Stimulated activated naive CD8-positive, alpha-beta T cell treated with anti-CD3 and anti-CD28 coated beads, Interleukin-15, Interleukin-2, amounts not matched to agents 100 ng/mL and 50 ng/mL, for 24 hours (primary cell): ENCODE results near the gene KLHL40.

Experiments
- H3K27ac Mint-ChIP-seq: one replicate; pipeline ENCODE4 v1.8.0; 2021; ENCODE audit warnings: mild to moderate bottlenecking, mixed read lengths
- H3K27me3 Mint-ChIP-seq: one replicate; pipeline ENCODE4 v1.8.0; 2021; ENCODE audit warnings: mixed read lengths
- H3K36me3 Mint-ChIP-seq: one replicate; pipeline ENCODE4 v1.8.0; 2021; ENCODE audit warnings: low read depth, mixed read lengths
- H3K4me1 Mint-ChIP-seq: one replicate; pipeline ENCODE4 v1.8.0; 2021; ENCODE audit warnings: low read depth, mixed read lengths
- H3K4me3 Mint-ChIP-seq: one replicate; pipeline ENCODE4 v1.8.0; 2021; ENCODE audit warnings: mild to moderate bottlenecking, mixed read lengths
- H3K9me3 Mint-ChIP-seq: one replicate; pipeline ENCODE4 v1.8.0; 2021; ENCODE audit warnings: mixed read lengths

The KLHL40 gene

DNA sequence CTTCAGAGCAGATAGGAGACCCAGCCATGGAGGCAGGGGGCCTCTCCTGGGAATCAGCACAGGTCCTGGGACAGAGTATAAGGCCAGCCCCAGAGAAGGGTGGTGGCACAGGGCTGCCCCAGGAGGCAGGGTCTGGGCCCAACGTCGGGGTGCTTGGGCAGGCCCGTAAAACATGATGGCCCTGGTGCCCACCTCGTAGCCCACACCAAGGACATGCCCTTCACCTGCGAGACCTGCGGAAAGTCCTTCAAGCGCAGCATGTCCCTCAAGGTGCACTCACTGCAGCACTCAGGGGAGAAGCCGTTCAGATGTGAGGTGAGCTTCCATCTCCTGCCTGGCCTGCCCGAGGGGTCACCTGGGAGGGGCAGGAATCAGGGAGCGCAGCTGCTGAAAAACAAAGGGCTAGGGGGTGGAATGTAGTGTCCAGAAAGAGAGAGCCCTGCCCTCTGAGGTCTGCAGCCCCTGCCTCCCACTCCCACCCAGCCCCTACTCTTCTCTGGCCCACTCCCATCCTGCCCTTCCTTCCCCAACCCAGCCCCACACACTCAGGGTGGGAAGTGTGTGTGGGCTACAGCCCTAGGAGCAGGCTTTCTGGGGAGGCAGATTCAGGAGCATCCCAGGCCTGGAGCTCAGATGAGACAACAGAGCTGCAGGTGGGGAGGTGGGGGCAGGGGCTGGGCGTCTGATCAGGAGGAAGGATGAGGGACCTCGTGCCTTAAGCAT, 22.4 kb upstream of the KLHL40 start:
- H3K9me3 Mint-ChIP-seq: no peaks in the 10 kb centered on the region
- H3K27me3 Mint-ChIP-seq: no peaks in the 10 kb centered on the region
- H3K27ac Mint-ChIP-seq: no peak overlapping the region
- H3K36me3 Mint-ChIP-seq: no peaks in the 10 kb centered on the region
- no peaks in the 10 kb centered on the region for H3K4me1 Mint-ChIP-seq
- H3K4me3 Mint-ChIP-seq: no peak overlapping the region

- H3K36me3 Mint-ChIP-seq: no peaks in the 10 kb centered on the region
- H3K27ac Mint-ChIP-seq: no peak overlapping the region
- no peaks in the 10 kb centered on the region for H3K27me3 Mint-ChIP-seq
- H3K4me1 Mint-ChIP-seq: no peaks in the 10 kb centered on the region
- no peaks in the 10 kb centered on the region for H3K9me3 Mint-ChIP-seq
- no peak overlapping the region for H3K4me3 Mint-ChIP-seq
These were observed 21.5 kb upstream of the KLHL40 start for GRCh38 chr3:42663581-42664437.

DNA sequence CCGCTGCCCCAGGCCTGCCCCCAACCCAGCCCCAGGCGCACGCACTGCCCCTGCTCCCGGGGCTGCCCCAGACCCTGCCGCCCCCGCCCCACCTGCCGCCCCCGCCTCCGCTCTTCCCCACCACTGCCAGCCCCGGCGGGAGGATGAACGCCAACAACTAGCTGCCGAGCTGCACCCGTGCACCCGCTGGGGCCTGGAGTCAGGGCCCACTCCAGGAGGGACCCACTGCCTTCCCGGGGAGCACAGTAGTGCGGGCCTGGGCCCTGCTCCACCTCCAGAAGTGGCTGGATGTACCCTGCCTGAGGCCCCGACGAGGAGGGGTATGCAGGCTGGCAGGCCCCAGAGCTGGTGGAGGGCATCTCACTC, 20.9 kb upstream of the KLHL40 start:
- Mint-ChIP-seq H3K9me3 (no peaks in the 10 kb centered on the region), H3K36me3 (no peaks in the 10 kb centered on the region), H3K27me3 (no peaks in the 10 kb centered on the region), H3K27ac (no peak overlapping the region), H3K4me3 (no peak overlapping the region), H3K4me1 (no peaks in the 10 kb centered on the region)

DNA sequence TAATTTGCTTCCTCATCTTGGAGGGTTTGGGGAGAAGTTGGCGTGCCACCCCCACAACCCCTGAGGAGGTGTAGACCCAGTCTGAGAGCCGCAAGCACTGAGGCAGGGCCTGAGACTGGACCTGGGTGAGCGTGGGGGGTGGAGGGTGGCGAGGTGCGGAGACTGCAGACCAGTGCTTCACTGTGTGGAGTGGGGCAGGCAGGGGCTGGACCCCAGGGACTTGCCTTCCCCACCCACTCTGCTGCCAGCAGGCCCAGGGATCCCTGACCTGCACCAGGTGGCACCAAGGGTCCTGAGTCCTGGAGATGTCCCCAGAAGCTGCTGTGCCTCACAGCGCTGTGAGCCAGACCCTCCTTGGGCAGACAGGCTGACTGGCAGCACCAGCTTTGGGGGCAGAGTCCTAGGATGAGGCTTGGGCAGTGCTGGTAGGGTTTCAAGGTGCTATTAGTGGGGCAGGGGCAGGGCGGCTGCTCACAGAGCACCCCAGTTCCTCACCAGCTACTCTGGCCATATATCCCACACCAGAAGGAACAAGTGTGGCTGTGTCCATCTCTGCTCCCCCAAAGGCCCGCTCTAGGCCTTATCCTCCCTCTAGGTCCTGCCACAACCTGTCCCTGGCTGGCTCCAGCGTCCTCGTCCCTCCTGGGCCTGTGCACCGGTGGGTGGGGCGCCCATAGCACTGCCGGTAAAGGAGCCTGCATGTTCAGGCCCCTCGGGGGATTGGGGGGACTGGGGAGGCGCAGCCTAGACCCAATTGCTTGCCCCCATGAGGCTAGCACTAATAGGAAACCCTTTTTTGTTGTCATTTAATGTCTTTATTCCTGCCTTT, 20.1 kb upstream of the KLHL40 start:
- H3K27ac Mint-ChIP-seq: no peak overlapping the region
- H3K9me3 Mint-ChIP-seq: no peaks in the 10 kb centered on the region
- no peaks in the 10 kb centered on the region for H3K36me3 Mint-ChIP-seq
- H3K27me3 Mint-ChIP-seq: no peaks in the 10 kb centered on the region
- H3K4me1 Mint-ChIP-seq: no peaks in the 10 kb centered on the region
- no peak overlapping the region for H3K4me3 Mint-ChIP-seq

DNA sequence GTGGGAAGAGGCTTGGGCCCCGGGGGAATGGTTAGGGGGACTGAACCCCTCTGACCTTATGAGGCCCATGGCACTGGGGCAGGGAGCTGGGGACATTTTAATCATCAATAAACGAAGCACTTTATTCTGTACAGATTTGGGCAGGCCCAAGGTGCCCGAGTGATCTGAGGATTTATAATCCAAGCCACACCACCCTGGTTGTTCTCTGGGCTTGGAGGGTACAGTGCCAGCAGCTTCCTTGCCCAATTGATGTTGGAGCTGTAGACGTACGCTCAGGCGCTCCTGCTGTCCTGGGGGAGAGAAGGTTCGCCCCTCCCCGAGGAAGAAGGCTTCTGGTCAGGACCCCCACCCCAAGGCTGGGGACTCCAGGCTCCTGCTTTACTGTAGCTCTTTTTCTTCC, 19.3 kb upstream of the KLHL40 start:
- H3K27me3 Mint-ChIP-seq: no peaks in the 10 kb centered on the region
- H3K4me3 Mint-ChIP-seq: no peak overlapping the region
- H3K36me3 Mint-ChIP-seq: no peaks in the 10 kb centered on the region

DNA sequence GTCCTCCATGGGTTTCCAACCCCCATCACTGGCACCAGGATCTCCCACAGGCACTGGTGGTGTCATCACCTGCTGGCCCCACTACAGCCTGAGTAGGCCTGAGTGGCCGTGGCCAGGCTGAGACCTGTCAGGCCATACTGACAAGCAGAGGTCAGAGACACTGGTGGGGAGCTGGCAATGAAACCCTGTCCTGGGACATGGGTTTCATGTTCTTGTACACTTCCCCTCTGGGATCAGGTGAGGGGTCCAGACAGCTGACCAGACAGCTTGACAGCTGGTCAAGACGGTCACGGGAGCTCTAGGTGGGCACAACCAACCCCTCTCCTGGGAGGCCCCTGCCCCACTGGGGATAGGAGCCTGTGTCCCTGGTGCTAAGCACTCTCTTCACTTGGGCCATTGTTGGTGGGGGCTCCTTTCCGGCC, 18.7 kb upstream of the KLHL40 start:
- Mint-ChIP-seq H3K27ac (no peak overlapping the region), H3K27me3 (no peaks in the 10 kb centered on the region), H3K4me1 (no peaks in the 10 kb centered on the region), H3K4me3 (no peak overlapping the region), H3K36me3 (no peaks in the 10 kb centered on the region), H3K9me3 (no peaks in the 10 kb centered on the region)

More for the DNA sequence above, 19.3 kb upstream of the KLHL40 start:
- Mint-ChIP-seq H3K4me1 (no peaks in the 10 kb centered on the region), H3K27ac (no peak overlapping the region), H3K9me3 (no peaks in the 10 kb centered on the region)

DNA sequence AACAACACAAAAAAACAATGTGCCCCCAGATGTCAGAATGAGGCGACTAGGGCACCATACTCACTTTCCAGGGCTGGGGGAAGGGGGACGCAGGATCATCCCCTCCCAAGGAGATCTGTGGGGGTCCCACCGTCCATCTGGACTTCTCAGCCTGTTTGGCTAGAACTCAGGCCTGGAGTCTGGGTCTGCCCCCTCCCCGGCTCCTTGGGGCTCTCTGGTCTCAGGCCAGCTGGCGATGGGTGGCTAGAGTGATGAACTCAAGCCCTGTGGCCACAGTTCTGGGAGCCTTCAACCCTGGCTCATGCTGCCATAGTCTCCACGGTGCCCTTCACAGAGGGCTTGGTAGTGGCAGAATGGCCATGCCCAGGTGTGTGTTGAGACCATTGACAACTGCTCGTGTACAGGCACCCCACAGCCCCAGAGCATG, 18.2 kb upstream of the KLHL40 start:
- H3K4me3 Mint-ChIP-seq: no peak overlapping the region
- H3K36me3 Mint-ChIP-seq: no peaks in the 10 kb centered on the region
- H3K4me1 Mint-ChIP-seq: no peaks in the 10 kb centered on the region
- H3K9me3 Mint-ChIP-seq: no peaks in the 10 kb centered on the region
- no peaks in the 10 kb centered on the region for H3K27me3 Mint-ChIP-seq
- no peak overlapping the region for H3K27ac Mint-ChIP-seq

GRCh38 chr3:42667523-42668412, 17.6 kb upstream of the KLHL40 start:
- Mint-ChIP-seq H3K4me3 (no peak overlapping the region), H3K27ac (no peak overlapping the region), H3K4me1 (no peaks in the 10 kb centered on the region)

DNA sequence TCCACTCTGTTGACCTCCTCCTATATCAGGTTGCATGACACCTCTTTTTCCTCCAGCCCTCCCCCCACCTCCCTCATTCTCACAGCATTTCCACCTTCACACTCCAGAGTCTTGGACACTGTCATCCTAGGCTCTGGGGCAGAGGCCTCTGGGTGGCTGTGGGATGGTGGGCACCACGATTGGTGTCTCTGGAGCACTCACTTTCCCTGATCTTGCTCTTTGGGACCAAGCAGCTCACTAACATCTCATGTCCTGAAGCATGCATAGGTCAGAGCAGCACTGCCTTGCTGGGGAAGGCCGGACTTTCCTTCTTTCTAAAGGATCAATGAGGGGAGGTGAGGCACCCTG, 16.9 kb upstream of the KLHL40 start:
- H3K9me3 Mint-ChIP-seq: no peaks in the 10 kb centered on the region
- H3K27me3 Mint-ChIP-seq: no peaks in the 10 kb centered on the region
- no peak overlapping the region for H3K27ac Mint-ChIP-seq
- H3K4me3 Mint-ChIP-seq: no peak overlapping the region
- no peaks in the 10 kb centered on the region for H3K36me3 Mint-ChIP-seq
- no peaks in the 10 kb centered on the region for H3K4me1 Mint-ChIP-seq

More at GRCh38 chr3:42667523-42668412, 17.6 kb upstream of the KLHL40 start:
- Mint-ChIP-seq H3K36me3 (no peaks in the 10 kb centered on the region), H3K9me3 (no peaks in the 10 kb centered on the region), H3K27me3 (no peaks in the 10 kb centered on the region)

DNA sequence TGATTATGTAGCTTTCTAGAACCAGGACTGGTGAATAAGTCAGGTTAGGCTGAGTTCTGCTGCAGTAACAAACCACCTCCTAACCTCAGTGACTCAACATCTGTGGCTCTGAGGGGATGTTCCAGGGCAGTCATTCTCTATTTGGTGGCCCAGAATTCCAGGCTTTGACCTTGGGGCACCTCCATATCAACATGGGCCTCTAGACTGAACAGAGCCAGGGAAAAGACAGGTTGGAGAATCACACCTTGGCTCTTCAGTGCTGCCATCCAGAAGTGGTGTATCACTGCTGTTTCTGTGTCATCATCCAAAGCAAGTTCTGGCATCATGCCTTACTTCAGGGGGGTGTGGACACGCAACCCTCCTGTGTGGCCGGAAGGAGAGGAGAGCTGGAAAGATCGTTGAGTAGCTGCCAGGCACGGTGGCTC, 16.5 kb upstream of the KLHL40 start:
- Mint-ChIP-seq H3K4me3 (no peak overlapping the region), H3K36me3 (no peaks in the 10 kb centered on the region), H3K4me1 (no peaks in the 10 kb centered on the region), H3K9me3 (no peaks in the 10 kb centered on the region), H3K27ac (no peak overlapping the region), H3K27me3 (no peaks in the 10 kb centered on the region)

DNA sequence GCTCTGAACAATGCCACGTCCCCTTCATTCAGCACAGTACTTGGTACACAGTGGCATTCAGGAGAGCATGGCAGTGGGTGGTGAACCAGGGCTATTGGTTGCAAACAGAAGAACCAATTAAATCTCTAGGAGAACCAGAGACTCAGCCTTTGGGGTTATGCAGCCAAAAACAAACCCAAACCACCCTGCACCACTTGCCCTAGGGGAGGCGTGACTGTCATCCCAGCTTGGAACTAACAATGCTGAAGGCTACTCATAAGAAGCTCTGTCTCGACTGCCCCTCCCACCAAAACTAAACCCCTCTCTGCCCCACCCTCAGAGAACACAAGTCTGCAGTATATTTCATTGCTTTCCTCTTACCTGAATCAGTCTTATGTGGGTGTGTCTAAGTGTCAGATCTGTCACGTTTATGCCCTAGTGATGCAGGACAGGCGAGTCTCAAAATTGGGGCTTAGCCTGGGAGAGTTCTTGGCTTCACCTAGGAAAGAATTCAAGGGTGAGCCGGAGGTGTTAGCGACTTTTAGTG, 15.2 kb upstream of the KLHL40 start:
- Mint-ChIP-seq H3K4me1 (no peaks in the 10 kb centered on the region), H3K4me3 (no peak overlapping the region), H3K27me3 (no peaks in the 10 kb centered on the region), H3K9me3 (no peaks in the 10 kb centered on the region), H3K36me3 (no peaks in the 10 kb centered on the region), H3K27ac (no peak overlapping the region)

DNA sequence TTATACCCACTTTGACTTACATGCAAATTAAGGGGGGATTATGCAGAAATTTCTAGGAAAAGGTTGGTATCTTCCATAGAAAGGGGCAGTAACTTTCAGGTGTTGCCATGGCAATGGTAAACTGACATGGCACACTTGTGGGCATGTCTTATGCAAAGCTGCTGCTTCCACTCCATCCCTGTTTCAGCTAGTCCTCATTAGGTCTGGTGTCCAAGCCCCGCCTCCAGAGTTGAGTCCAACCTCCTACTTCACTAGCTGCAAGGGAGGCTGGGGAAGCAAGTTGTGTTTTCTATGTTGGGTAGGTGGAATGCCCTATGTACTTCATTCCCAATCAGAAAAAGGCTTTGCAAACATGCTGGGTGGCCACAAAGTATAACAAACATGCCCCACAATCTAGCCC, 14.7 kb upstream of the KLHL40 start:
- Mint-ChIP-seq H3K27me3 (no peaks in the 10 kb centered on the region), H3K4me3 (no peak overlapping the region), H3K9me3 (no peaks in the 10 kb centered on the region), H3K36me3 (no peaks in the 10 kb centered on the region), H3K27ac (no peak overlapping the region), H3K4me1 (no peaks in the 10 kb centered on the region)

DNA sequence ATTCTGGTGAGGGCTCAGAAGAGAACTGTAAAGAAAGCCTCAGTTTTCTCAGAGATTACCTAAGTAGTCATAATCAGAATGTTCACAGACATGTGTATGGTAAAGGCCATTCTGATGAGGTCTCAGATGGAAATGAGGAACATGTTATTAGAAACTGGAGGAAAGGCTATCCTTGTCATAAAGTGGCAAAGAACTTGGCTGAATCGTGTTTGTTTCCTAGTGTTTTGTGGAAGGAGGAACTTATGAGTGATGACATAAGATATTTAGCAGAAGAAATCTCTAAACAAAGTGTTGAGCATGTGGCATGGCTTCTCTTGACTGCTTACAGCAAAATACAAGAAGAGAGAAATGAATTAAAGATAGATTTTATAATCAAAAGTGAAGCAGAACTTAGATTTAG, 12.8 kb upstream of the KLHL40 start:
- Mint-ChIP-seq H3K9me3 (no peaks in the 10 kb centered on the region), H3K27me3 (peaks cover under 1% of the 10 kb centered on the region), H3K36me3 (no peaks in the 10 kb centered on the region), H3K27ac (no peak overlapping the region), H3K4me3 (no peak overlapping the region), H3K4me1 (no peaks in the 10 kb centered on the region)

DNA sequence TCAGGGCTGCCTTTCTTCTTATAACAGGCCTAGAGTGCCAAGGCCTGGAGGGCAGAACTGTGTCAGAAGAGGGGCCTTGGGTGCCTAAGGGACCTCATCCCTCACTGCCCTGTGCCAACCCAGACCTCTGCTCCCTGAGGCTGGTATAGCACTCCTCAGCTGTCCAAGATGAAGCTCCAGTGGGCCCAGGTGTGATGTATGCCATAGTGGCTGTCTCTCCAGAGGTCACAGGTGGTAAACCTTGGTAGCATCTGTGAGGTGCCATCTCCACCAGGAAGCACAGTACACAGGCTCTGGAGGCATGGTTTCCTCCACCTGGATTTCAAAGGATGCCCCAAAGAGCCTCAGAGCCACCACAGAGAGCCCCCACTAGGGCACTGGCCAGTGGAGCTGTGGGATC, 12.3 kb upstream of the KLHL40 start:
- peaks cover 6% of the 10 kb centered on the region for H3K27me3 Mint-ChIP-seq
- H3K4me1 Mint-ChIP-seq: no peaks in the 10 kb centered on the region
- H3K4me3 Mint-ChIP-seq: no peak overlapping the region
- H3K27ac Mint-ChIP-seq: no peak overlapping the region
- H3K9me3 Mint-ChIP-seq: peaks cover 6% of the 10 kb centered on the region
- no peaks in the 10 kb centered on the region for H3K36me3 Mint-ChIP-seq
